Activated CD4-positive, alpha-beta memory T cell treated with anti-CD3 and anti-CD28 coated beads for 36 hours (primary cell): Measurements from ENCODE around the gene CPSF4. TPM values are rescaled to one million over a fixed set of nuclear protein-coding genes. Genes with fewer than 3 reads are reported as not detected.

ENCODE experiments used
- CTCF ChIA-PET: fragments of 350-600 bp; sonication (Branson Sonifier 250); formaldehyde crosslinking; loops from one replicate; lab custom pipeline; 2021; ENCODE audit warnings: antibody characterized with exemption, inconsistent platforms; lab: Charles Lee
- POLR2A ChIA-PET: fragments of 350-600 bp; sonication (Branson Sonifier 250); formaldehyde crosslinking; loops from one replicate; lab custom pipeline; 2021; ENCODE audit warnings: antibody characterized with exemption; lab: Charles Lee
- DNase-seq: peaks from one replicate; pipeline ENCODE4 v3.0.0-alpha.2; 2020
- H3K27ac Mint-ChIP-seq: one replicate; pipeline ENCODE4 v1.8.0; 2021; ENCODE audit warnings: mixed read lengths
- H3K27me3 Mint-ChIP-seq: one replicate; pipeline ENCODE4 v1.8.0; 2021; ENCODE audit warnings: mixed read lengths
- H3K36me3 Mint-ChIP-seq: one replicate; pipeline ENCODE4 v1.8.0; 2021; ENCODE audit warnings: mixed read lengths
- H3K4me1 Mint-ChIP-seq: one replicate; pipeline ENCODE4 v1.8.0; 2021; ENCODE audit warnings: low read depth, mixed read lengths
- H3K4me3 Mint-ChIP-seq: one replicate; pipeline ENCODE4 v1.8.0; 2021; ENCODE audit warnings: mild to moderate bottlenecking, mixed read lengths
- H3K9me3 Mint-ChIP-seq: one replicate; pipeline ENCODE4 v1.8.0; 2021; ENCODE audit warnings: mixed read lengths
- intact Hi-C: fragments of 100-400 bp; cut with micrococcal nuclease; formaldehyde crosslinking; loops from one replicate; pipeline ENCODE4 v1.15.1; 2023
- total RNA-seq, 2 experiments: library from RNA; stranded (reverse); gene quantifications; one replicate each; pipeline ENCODE4 v1.2.3, GENCODE V29; 2021

CPSF4 gene
- total RNA-seq, 2 experiments from 2014 or later, result 57.7 to 60.3 TPM

DNA sequence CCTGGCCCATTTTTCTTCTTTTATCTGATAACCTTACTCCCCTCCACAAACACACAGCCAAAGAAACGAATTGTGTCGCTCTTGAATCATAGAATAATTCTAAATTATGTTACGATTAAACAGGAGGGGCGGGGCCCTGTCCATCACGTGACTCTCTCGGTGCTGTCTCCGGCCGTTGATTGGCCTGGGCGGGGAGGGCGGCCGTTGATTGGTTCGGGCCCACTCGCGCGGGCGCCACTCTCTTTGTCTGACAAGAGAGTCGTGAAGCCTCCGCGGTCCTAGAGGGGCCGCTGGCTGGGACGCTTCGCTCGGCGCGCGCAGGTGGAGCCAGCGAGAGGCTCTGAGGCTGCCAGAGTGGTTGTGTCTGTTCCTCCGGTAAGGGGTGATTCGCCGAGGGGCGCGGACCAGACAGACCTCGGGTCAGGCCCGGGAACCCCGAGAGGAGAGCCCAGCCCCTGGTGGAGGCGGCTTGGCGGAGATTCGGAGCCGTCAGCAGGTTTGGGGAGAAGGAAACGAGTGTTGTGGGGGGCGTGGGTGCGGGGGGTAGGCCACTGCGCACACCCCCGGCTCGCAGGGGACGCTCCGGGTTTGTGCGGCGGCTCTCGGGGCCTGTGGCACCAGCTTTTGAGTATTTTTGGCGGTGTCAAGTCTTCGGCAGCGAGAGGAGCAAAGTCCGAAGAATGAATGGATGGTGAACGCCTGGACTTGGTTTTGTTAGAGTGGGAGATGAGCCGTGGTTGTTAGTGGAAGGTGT, 34.0 kb downstream of the CPSF4 start, which contains the start of gene ZNF789:
Gene ZNF789, plus strand, starts transcription at position 330 of the 754 bp plus-strand sequence. CDS start 3,567 bp downstream, outside the sequence.
- CTCF ChIA-PET, result interaction anchor here (1.1 kb wide), 1 partner anchor 18 kb away, joined by 3 read pairs; no protein-coding TSS in a partner anchor
- Mint-ChIP-seq H3K4me3 (peak within 1 kb of the TSS; percentile 100), H3K9me3 (no peaks in the 10 kb centered on the region), H3K27ac (peak within 1 kb of the TSS; percentile 88), H3K27me3 (no peaks in the 10 kb centered on the region), H3K4me1 (peaks cover 34% of the 10 kb centered on the region), H3K36me3 (peaks cover 2% of the 10 kb centered on the region)
- intact Hi-C loops, result loop anchor here (1.0 to 10.0 kb wide), 7 partner anchors 28 to 442 kb away; partner anchors contain the start of genes BUD31, CPSF4, PDAP1 and PTCD1
- POLR2A ChIA-PET, result interaction anchor here (0.6 to 2.4 kb wide), 3 partner anchors 27 to 544 kb away, joined by 4 to 9 read pairs (median 4); partner anchors contain the start of genes ZKSCAN5 and ZNF394
- peak; percentile 99 for DNase-seq

DNA sequence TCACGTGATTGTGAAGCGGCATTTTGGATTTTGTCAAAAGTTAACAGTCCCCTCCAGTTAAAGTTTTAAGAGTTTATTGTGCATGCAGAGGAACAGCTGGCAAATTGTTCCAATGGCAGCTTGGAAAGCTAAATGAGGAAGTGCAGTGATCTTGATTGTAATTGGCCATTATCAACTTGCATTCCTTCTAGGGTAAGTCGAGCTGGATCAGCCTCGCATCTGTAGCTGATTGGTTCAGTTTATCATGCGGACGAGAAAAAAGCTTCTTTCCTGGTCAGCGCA, 34.5 kb downstream of the CPSF4 start:
- H3K36me3 Mint-ChIP-seq, result peaks cover 4% of the 10 kb centered on the region
- H3K4me3 Mint-ChIP-seq, result peak overlapping the region; percentile 100
- CTCF ChIA-PET, result interaction anchor here (1.1 kb wide), 1 partner anchor 18 kb away, joined by 3 read pairs; no protein-coding TSS in a partner anchor
- intact Hi-C loops, result loop anchor here (1.0 to 10.0 kb wide), 4 partner anchors 34 to 442 kb away; partner anchors contain the start of genes BUD31, CPSF4, PDAP1 and PTCD1
- POLR2A ChIA-PET, result interaction anchor here (2.4 kb wide), 1 partner anchor 27 kb away, joined by 9 read pairs; the partner anchor contains the start of gene ZNF394
- no peaks in the 10 kb centered on the region for H3K27me3 Mint-ChIP-seq
- H3K4me1 Mint-ChIP-seq, result peaks cover 39% of the 10 kb centered on the region
- DNase-seq, result peak; percentile 20
- H3K27ac Mint-ChIP-seq, result peak overlapping the region; percentile 88
- no peaks in the 10 kb centered on the region for H3K9me3 Mint-ChIP-seq

DNA sequence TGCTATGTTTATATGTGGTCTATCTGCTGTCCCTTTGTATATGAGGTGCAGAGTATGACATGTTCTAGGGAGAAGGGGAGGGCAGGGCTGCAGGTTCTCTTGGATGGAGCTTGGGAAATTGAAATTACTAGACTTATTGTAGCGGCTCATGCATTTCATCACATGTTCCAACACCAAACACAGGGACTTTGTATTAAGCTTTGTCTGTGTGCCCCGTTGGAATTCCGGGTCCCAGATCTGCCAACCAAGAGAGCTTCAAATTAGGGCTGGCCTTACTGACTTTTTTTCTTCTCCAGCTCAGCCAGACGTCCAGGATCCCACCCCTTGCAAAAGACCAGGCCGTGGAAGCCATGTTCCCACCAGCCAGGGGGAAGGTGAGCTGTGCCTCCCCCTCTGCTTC, 37.4 kb downstream of the CPSF4 start:
- DNase-seq, result no peak
- H3K27me3 Mint-ChIP-seq, result no peaks in the 10 kb centered on the region
- ChIA-PET POLR2A (interaction anchor here (1.5 kb wide), 1 partner anchor 29 kb away, joined by 4 read pairs; the partner anchor contains the start of gene ZKSCAN5), CTCF (no interaction called here)
- H3K4me3 Mint-ChIP-seq, result no peak overlapping the region
- H3K36me3 Mint-ChIP-seq, result peaks cover 17% of the 10 kb centered on the region
- no peaks in the 10 kb centered on the region for H3K9me3 Mint-ChIP-seq
- H3K27ac Mint-ChIP-seq, result no peak overlapping the region
- peaks cover 44% of the 10 kb centered on the region for H3K4me1 Mint-ChIP-seq
- intact Hi-C loops, result loop anchor here (10.0 kb wide), 1 partner anchor 439 kb away; the partner anchor contains the start of gene TRIM4

DNA sequence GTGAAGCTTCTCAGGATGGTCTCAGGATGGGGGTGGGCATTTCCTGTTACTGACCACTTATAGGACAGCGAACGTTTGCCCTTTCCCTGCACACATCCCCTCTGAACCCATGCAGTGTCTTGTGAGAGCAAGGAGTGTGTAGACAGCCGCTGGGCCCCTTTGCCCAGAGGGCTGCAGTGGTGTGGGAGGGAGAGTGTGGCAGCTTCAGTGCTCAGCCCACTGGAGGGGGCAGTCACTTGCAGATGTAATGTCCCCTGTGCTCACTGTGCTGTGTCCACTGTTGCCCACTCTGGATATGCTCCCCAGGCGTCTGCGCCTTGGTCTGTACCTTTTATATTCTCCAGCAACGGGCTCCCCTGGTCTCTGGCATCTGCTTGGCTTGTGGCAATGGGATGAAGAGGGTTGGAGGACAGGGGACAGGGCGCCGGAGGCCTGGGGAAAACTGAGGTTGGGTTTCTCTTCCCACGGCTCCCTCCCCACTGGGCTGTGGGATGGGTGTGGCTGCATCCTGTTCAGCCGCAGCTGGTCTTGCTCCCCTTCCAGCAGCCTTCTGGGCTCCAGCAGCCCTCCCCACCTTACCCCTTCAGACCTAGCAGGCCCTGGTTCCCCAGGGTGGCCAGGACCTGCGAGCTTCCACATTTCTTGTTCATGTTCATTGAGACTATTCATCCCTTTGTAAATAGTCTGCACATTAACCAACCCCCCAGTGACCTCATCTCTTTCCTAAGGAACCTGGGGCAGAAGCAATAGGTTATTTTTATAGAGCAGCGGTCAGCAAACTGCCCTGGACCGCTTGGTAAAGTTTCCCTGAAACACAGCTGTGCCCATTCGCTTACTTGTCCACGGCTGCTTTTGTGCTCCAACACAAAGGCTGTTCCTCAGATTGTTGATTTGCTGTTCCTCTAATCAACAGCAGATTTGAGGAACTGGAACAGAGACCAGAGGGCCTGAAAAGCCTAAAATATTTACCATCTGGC, 40.0 kb downstream of the CPSF4 start:
- ChIA-PET CTCF (no interaction called here), POLR2A (no interaction called here)
- no peak for DNase-seq
- Mint-ChIP-seq H3K4me3 (no peak overlapping the region), H3K36me3 (peaks cover 22% of the 10 kb centered on the region), H3K4me1 (peaks cover 32% of the 10 kb centered on the region), H3K27me3 (no peaks in the 10 kb centered on the region), H3K9me3 (no peaks in the 10 kb centered on the region), H3K27ac (no peak overlapping the region)
- intact Hi-C loops, result loop anchor here (10.0 kb wide), 1 partner anchor 436 kb away; the partner anchor contains the start of gene TRIM4

DNA sequence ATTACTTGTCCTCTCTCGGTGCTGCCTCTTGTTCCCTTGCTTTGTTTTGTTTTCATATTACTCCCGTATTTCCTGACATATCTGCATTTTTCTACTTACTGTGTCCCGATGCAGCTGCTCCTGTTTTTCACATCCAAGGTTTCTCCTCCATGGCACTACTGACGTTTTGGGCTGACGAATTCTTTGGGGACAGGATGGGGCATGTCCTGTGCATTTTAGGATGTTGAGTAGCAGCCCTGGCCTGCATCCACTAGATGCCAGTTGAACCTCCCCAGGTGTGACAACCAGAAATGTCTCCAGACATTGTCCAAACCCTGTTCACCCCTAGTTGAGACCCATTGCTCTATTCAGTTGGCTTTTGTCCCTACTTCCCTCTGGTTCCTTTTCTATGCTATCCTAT, 46.4 kb downstream of the CPSF4 start:
- H3K36me3 Mint-ChIP-seq, result peaks cover 31% of the 10 kb centered on the region
- H3K27me3 Mint-ChIP-seq, result no peaks in the 10 kb centered on the region
- H3K27ac Mint-ChIP-seq, result no peak overlapping the region
- DNase-seq, result no peak
- ChIA-PET POLR2A (no interaction called here), CTCF (interaction anchor here (0.8 kb wide), 1 partner anchor 15 kb away, joined by 3 read pairs; the partner anchor contains the start of gene ZNF394)
- intact Hi-C loops, result no loop called here
- H3K9me3 Mint-ChIP-seq, result no peaks in the 10 kb centered on the region
- H3K4me1 Mint-ChIP-seq, result no peaks in the 10 kb centered on the region
- no peak overlapping the region for H3K4me3 Mint-ChIP-seq

DNA sequence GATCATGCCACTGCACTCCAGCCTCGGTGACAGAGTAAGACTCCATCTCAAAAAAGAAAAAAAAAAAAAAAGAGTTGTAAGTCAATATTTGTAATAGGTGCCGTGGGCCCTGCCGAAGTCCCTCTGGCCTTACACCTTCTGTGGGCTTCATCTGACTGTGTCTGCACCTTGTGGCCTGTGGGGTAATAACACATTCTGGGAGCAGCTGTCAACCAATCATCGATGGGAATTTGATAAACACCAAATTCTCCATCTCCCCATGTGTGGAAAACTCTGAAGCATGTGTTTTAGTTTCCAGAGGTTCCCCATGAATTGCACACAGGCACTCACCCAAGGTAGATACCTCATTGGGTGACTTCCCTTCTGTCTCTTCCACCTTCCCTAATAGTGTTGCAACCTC, 50.5 kb downstream of the CPSF4 start:
- Mint-ChIP-seq H3K36me3 (peaks cover 48% of the 10 kb centered on the region), H3K4me3 (no peak overlapping the region), H3K27ac (no peak overlapping the region), H3K9me3 (peaks cover 18% of the 10 kb centered on the region), H3K4me1 (no peaks in the 10 kb centered on the region), H3K27me3 (no peaks in the 10 kb centered on the region)
- ChIA-PET POLR2A (interaction anchor here (0.6 kb wide), 1 partner anchor 40 kb away, joined by 4 read pairs; no protein-coding TSS in a partner anchor), CTCF (no interaction called here)
- intact Hi-C loops, result no loop called here
- no peak for DNase-seq

DNA sequence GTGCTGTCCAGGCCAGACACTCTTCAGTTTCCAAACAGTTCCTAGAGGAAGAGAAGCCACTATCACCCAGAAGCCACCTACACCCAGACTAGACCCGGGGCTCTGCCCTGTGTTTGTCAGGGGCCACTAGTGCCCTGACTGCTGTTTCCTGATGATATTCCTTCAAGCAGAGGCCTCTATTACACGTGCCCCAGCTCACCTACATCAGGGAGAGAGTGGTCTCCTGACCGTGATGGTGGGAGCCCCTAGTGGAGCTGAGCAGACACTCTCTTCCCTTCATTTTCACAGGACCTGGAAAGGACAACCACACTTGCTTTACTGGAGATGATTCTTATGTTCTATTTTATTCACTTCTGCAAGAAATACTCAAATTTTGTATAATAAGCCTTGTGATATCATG, 52.1 kb downstream of the CPSF4 start:
- Mint-ChIP-seq H3K27ac (no peak overlapping the region), H3K9me3 (peaks cover 22% of the 10 kb centered on the region), H3K4me3 (no peak overlapping the region), H3K4me1 (no peaks in the 10 kb centered on the region), H3K27me3 (no peaks in the 10 kb centered on the region), H3K36me3 (peaks cover 58% of the 10 kb centered on the region)
- intact Hi-C loops, result no loop called here
- ChIA-PET POLR2A (no interaction called here), CTCF (interaction anchor here (0.5 to 0.9 kb wide), 2 partner anchors 18 to 535 kb away, joined by 3 to 4 read pairs; no protein-coding TSS in a partner anchor)
- DNase-seq, result no peak

DNA sequence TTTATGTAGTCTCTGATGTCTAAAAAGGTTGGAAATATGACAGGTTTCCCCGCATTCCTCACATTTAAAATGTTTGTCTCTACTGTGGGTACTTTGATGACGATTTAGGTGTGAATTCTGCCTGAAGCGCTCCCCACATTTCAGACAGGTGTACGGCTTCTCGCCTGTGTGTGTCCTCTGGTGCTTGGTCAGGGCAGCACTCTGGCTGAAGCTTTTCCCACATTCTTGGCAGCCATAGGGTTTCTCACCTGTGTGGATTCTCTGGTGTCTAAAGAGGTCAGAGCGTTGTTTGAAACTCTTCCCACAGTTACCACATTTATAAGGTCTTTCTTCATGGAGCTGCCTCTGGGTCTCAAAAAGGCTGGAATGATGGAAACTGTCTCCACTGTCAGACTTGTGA, 55.1 kb downstream of the CPSF4 start:
- Mint-ChIP-seq H3K4me3 (no peak overlapping the region), H3K36me3 (peaks cover 68% of the 10 kb centered on the region), H3K27me3 (no peaks in the 10 kb centered on the region), H3K9me3 (peaks cover 22% of the 10 kb centered on the region), H3K27ac (no peak overlapping the region), H3K4me1 (peaks cover 15% of the 10 kb centered on the region)
- ChIA-PET POLR2A (no interaction called here), CTCF (no interaction called here)
- DNase-seq, result no peak
- intact Hi-C loops, result no loop called here

DNA sequence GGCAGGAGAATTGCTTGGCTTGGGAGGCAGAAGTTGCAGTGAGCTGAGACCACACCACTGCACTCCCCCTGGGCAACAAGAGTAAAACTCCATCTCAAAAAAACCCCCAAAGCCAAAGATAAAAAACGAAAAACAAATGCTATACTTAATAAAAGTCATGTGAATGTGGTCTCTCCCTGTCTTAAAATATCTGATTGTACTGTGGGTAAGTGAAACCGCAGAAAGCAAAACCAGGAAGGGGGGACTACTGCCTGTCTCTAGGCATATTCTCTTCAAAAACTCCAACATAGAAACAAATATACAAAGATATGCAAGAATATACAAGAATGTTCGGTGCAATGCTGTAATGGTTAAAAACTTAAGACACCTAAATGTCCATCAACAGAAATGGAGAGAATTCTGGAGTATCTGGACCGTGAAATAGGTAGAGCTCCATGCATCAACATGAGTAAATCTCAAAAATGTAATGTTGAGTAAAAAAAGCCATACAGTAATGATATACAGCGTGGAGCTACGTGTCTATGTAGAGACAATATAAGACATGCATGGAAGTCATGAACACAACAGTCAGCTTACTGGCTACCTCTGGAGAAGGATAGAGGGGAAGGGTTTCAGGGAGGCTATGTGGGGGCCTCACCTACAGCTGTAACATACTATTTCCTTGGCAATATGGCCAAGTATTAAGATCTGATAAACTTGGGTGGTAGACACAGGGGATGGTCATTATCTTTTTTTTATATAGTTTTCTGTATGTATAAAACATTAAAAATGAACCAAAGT, 59.2 kb downstream of the CPSF4 start:
- Mint-ChIP-seq H3K4me1 (peaks cover 21% of the 10 kb centered on the region), H3K27me3 (no peaks in the 10 kb centered on the region), H3K27ac (peak overlapping the region; percentile 99), H3K36me3 (peaks cover 53% of the 10 kb centered on the region), H3K9me3 (peaks cover 14% of the 10 kb centered on the region), H3K4me3 (peak overlapping the region; percentile 99)
- DNase-seq, result no peak
- CTCF ChIA-PET, result no interaction called here
- intact Hi-C loops, result no loop called here
- POLR2A ChIA-PET, result interaction anchor here (0.6 to 1.1 kb wide), 2 partner anchors 38 to 78 kb away, joined by 3 to 5 read pairs; no protein-coding TSS in a partner anchor

DNA sequence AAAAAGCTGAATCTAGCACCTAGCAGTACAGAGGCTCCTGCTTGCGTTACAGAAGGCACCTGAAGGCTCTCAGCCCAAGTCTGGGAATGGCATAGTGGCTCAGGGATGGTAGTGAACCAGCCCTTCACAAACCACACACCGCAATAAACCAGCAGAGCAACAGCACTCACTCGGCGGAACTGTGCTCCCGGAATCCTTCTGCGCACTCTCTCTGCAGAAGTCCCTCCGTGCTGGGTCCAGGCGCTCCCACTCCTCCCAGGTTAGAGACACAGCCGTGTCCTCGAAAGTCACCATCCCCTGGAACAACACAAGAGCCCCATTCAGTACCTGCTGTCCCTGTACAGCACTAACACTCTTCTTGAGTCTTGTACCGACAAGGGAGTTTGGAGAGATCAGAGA, 59.8 kb downstream of the CPSF4 start:
- Mint-ChIP-seq H3K36me3 (peaks cover 47% of the 10 kb centered on the region), H3K4me1 (peaks cover 21% of the 10 kb centered on the region), H3K27me3 (no peaks in the 10 kb centered on the region), H3K4me3 (peak overlapping the region; percentile 99), H3K9me3 (peaks cover 10% of the 10 kb centered on the region), H3K27ac (peak overlapping the region; percentile 99)
- CTCF ChIA-PET, result interaction anchor here (0.7 kb wide), 1 partner anchor 106 kb away, joined by 3 read pairs; no protein-coding TSS in a partner anchor
- POLR2A ChIA-PET, result no interaction called here
- intact Hi-C loops, result no loop called here
- peak; percentile 25 for DNase-seq

DNA sequence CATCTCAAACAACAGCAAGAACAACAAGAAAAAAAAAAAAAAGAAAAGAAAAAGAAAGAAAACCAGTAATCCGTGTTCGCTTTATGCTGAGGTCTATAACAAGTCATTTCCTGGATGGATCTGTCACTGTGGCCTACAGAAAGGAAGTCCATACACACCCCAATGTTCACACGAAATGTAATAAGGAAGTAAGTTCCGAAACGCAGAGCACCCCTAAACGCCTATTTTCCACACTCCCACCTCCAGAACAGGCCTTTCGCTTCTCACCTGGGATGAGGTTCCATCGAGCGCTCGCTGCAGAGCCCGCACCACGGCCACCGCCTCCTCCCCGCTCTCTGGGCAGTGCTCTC, 60.6 kb downstream of the CPSF4 start:
- intact Hi-C loops, result loop anchor here (1.0 kb wide), 1 partner anchor 117 kb away; the partner anchor contains the start of gene ZSCAN25
- Mint-ChIP-seq H3K9me3 (peaks cover 2% of the 10 kb centered on the region), H3K4me3 (peak overlapping the region; percentile 99), H3K36me3 (peaks cover 39% of the 10 kb centered on the region), H3K27me3 (no peaks in the 10 kb centered on the region), H3K4me1 (peaks cover 21% of the 10 kb centered on the region), H3K27ac (peak overlapping the region; percentile 99)
- ChIA-PET POLR2A (interaction anchor here (1.0 to 2.5 kb wide), 6 partner anchors 27 to 116 kb away, joined by 3 to 13 read pairs (median 8); partner anchors contain the start of genes FAM200A, ZNF655, ZNF789 and ZSCAN25), CTCF (interaction anchor here (0.6 to 1.0 kb wide), 3 partner anchors 14 to 356 kb away, joined by 3 read pairs; no protein-coding TSS in a partner anchor)
- DNase-seq, result no peak
